Measurements from ENCODE around the gene FOXJ1.

Gene FOXJ1

GRCh38 chr17:76092526-76093413 lies 48.3 kb downstream of the FOXJ1 start:
- Histone ChIP-seq H3K27ac (ENCODE audit: low read length) (no peak overlapping the region), H3K4me1 (ENCODE audit: low read length) (no peaks in the 10 kb centered on the region), H3K4me3 (ENCODE audit: low read length) (no peak overlapping the region), H3K4me2 (ENCODE audit: low read length) (no peak overlapping the region), H3K27me3 (ENCODE audit: low read depth, low read length) (no peaks in the 10 kb centered on the region), H2AFZ (ENCODE audit: low read depth, low read length) (no peak overlapping the region), H3K9ac (ENCODE audit: low read length) (no peak overlapping the region), H3K9me3 (ENCODE audit: insufficient read depth, low read length) (no peaks in the 10 kb centered on the region), H3K36me3 (replicated peaks; ENCODE audit: low read depth, low read length) (peaks cover 29% of the 10 kb centered on the region), H3K79me2 (ENCODE audit: low read length) (no peaks in the 10 kb centered on the region), H4K20me1 (ENCODE audit: insufficient read depth, low read length) (no peaks in the 10 kb centered on the region)
- no peak for TF ChIP-seq EZH2phosphoT487 (IDR thresholded peaks at IDR 0.05; ENCODE audit: low read depth)
- TF ChIP-seq CTCF (IDR thresholded peaks at IDR 0.05; ENCODE audit: low read depth, low read length), result no peak

GRCh38 chr17:76091526-76092286 lies 49.3 kb downstream of the FOXJ1 start:
- Histone ChIP-seq H3K36me3 (replicated peaks; ENCODE audit: low read depth, low read length) (peaks cover 23% of the 10 kb centered on the region), H3K4me2 (ENCODE audit: low read length) (no peak overlapping the region), H3K4me1 (ENCODE audit: low read length) (no peaks in the 10 kb centered on the region), H3K27me3 (ENCODE audit: low read depth, low read length) (no peaks in the 10 kb centered on the region), H4K20me1 (ENCODE audit: insufficient read depth, low read length) (no peaks in the 10 kb centered on the region), H3K9me3 (ENCODE audit: insufficient read depth, low read length) (no peaks in the 10 kb centered on the region), H3K9ac (ENCODE audit: low read length) (no peak overlapping the region), H3K4me3 (ENCODE audit: low read length) (no peak overlapping the region), H3K27ac (ENCODE audit: low read length) (no peak overlapping the region), H3K79me2 (ENCODE audit: low read length) (no peaks in the 10 kb centered on the region), H2AFZ (ENCODE audit: low read depth, low read length) (no peak overlapping the region)
- TF ChIP-seq CTCF (IDR thresholded peaks at IDR 0.05; ENCODE audit: low read depth, low read length) (no peak), EZH2phosphoT487 (IDR thresholded peaks at IDR 0.05; ENCODE audit: low read depth) (no peak)

- Histone ChIP-seq H3K27me3 (ENCODE audit: low read depth, low read length) (no peaks in the 10 kb centered on the region), H3K36me3 (replicated peaks; ENCODE audit: low read depth, low read length) (peaks cover 19% of the 10 kb centered on the region), H3K27ac (ENCODE audit: low read length) (no peak overlapping the region), H3K4me1 (ENCODE audit: low read length) (no peaks in the 10 kb centered on the region), H3K79me2 (ENCODE audit: low read length) (no peaks in the 10 kb centered on the region), H2AFZ (ENCODE audit: low read depth, low read length) (no peak overlapping the region), H3K4me3 (ENCODE audit: low read length) (no peak overlapping the region), H3K4me2 (ENCODE audit: low read length) (no peak overlapping the region), H4K20me1 (ENCODE audit: insufficient read depth, low read length) (no peaks in the 10 kb centered on the region), H3K9ac (ENCODE audit: low read length) (no peak overlapping the region), H3K9me3 (ENCODE audit: insufficient read depth, low read length) (no peaks in the 10 kb centered on the region)
- TF ChIP-seq EZH2phosphoT487 (IDR thresholded peaks at IDR 0.05; ENCODE audit: low read depth) (no peak), CTCF (IDR thresholded peaks at IDR 0.05; ENCODE audit: low read depth, low read length) (no peak)
Observed at GRCh38 chr17:76090517-76091129, 50.4 kb downstream of the FOXJ1 start.
